WTC11 (cell line): ENCODE measurements around the gene MACC1.

ENCODE experiments used
- SP1 ChIP-seq: sonication (generic); formaldehyde crosslinking; conservative IDR thresholded peaks from 2 replicates; pipeline ENCODE4 v1.8.1; 2022; ENCODE audit warnings: missing genetic modification reagents
- ZSCAN18 ChIP-seq: fragments of 250-450 bp; sonication (Bioruptor Pico); IDR thresholded peaks from 2 replicates; pipeline ENCODE4 v2.1.2; 2022; ENCODE audit warnings: mild to moderate bottlenecking, moderate library complexity
- TF ChIP-seq, protein P1 (sequence below): sonication (generic); formaldehyde crosslinking; IDR thresholded peaks from 2 replicates; pipeline ENCODE4 v1.8.1; 2022; ENCODE audit warnings: low read depth, missing genetic modification reagents, borderline replicate concordance

DNA sequence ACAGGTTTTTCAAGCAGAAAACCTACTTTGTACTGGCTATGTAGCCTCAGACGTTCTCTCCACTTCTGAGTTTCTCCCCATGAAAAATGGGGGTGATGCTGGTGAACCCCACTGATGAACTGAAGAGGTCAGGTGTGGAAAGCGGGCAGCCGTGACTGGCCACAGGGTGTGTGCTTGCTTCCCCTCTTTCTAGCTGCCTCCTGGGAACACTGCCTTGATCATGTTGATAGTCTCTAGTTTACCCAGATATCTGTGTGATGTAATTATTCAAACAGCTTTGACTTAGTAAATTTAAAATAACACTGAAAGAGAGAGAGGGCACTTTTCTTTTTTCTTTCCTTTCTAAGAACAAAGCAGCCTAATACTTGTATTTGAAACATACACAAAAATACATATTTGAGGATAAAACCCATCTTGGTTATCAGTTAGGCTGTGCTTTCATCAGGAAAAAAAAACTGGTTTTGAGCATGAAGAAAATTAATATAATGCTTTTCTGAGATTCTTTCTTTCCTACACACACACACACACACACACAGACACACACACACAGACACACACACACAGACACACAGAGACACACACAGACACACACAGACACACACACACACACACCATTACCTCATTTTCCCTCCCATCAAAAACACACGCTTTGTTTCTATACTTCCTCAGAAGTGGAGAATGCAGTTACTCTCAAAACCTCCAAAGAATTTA lies 76.7 kb downstream of the MACC1 start:
- no peak for TF ChIP-seq ZSCAN18 (CRISPR knock-in tag)
- TF ChIP-seq, protein P1, sequence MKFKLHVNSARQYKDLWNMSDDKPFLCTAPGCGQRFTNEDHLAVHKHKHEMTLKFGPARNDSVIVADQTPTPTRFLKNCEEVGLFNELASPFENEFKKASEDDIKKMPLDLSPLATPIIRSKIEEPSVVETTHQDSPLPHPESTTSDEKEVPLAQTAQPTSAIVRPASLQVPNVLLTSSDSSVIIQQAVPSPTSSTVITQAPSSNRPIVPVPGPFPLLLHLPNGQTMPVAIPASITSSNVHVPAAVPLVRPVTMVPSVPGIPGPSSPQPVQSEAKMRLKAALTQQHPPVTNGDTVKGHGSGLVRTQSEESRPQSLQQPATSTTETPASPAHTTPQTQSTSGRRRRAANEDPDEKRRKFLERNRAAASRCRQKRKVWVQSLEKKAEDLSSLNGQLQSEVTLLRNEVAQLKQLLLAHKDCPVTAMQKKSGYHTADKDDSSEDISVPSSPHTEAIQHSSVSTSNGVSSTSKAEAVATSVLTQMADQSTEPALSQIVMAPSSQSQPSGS (CRISPR knock-in tag): no peak
- no peak for TF ChIP-seq SP1 (CRISPR knock-in tag)
